ENCODE measurements around the gene TATDN2.

The TATDN2 gene

GRCh38 chr3:10278501-10278900 lies 30.2 kb downstream of the TATDN2 start:
- DNase-seq (ENCODE audit: low read depth): no peak
- TF ChIP-seq CTCF (IDR thresholded peaks at IDR 0.05; ENCODE audit: low read length, missing control alignments): no peak
- H3K4me3 ChIP-seq (replicated peaks; ENCODE audit: low read depth, low read length): no peak overlapping the region

DNA sequence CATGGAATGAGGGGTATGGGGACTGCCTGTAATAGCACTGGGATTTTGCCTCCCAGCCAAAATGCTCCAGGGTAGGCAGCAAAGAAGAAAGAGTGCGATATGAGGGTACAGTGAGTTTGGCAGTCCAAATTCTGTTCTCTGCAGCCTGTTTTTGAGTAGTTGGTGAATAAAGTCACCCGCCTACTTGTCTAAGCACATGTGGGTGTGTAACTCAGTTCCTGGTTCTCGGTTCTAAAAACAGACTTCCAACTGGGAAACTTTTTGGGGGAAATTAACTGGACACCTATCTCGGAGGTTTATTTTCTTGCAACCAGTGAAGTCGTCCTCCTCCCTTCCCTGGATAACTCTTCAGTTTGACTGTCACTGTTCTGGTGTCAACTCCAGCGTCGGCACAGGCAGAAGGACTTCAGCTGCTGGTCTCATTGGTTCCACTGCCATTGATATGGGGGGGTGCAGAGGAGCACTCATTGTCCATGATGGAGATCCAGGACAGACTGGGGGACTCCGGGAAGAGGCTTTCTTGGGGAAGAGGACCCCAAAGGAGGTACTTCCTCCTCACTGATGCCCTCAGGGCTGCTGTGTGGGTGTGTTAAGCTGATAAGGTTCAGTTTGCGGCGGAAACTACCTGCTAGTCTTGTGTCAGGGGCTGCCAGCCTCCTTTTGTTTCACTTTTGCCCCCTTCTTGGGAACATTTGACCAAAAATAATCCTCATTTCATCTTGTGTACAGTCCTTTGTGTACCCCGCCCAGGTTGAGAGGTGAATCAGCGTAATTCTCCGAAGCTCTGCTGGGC lies 31.3 kb downstream of the TATDN2 start:
- DNase-seq (ENCODE audit: low read depth): no peak
- no peak overlapping the region for H3K4me3 ChIP-seq (replicated peaks; ENCODE audit: low read depth, low read length)
- no peak for TF ChIP-seq CTCF (IDR thresholded peaks at IDR 0.05; ENCODE audit: low read length, missing control alignments)

- no peak overlapping the region for H3K4me3 ChIP-seq (replicated peaks; ENCODE audit: low read depth, low read length)
- peak; percentile 8 for TF ChIP-seq CTCF (IDR thresholded peaks at IDR 0.05; ENCODE audit: low read length, missing control alignments)
- DNase-seq (ENCODE audit: low read depth): no peak
Measured at GRCh38 chr3:10280177-10280529, 31.9 kb downstream of the TATDN2 start.

DNA sequence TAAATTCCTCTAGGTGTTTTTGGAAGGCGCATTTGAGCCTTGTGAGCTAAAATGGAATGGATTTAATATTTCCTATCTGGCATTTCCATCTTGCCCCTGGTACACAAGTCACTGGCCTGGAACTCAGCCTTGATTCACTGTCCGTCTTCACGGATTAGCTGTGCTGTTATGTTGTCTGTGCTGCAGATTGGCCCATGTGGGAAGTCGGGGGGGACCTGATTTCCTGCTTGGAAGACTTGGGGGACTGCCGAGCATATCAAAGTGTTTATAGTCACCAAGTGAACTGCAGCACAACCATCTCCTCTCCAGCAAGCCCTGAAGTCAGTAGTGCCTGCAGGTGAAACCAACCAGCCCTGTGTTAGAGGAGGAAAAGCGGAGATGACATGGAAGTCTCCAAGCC lies 32.3 kb downstream of the TATDN2 start:
- H3K4me3 ChIP-seq (replicated peaks; ENCODE audit: low read depth, low read length): no peak overlapping the region
- no peak for TF ChIP-seq CTCF (IDR thresholded peaks at IDR 0.05; ENCODE audit: low read length, missing control alignments)
- DNase-seq (ENCODE audit: low read depth): no peak

GRCh38 chr3:10281951-10282350 lies 33.7 kb downstream of the TATDN2 start:
- H3K4me3 ChIP-seq (replicated peaks; ENCODE audit: low read depth, low read length): no peak overlapping the region
- no peak for TF ChIP-seq CTCF (IDR thresholded peaks at IDR 0.05; ENCODE audit: low read length, missing control alignments)
- peak; percentile 27 for DNase-seq (ENCODE audit: low read depth)

DNA sequence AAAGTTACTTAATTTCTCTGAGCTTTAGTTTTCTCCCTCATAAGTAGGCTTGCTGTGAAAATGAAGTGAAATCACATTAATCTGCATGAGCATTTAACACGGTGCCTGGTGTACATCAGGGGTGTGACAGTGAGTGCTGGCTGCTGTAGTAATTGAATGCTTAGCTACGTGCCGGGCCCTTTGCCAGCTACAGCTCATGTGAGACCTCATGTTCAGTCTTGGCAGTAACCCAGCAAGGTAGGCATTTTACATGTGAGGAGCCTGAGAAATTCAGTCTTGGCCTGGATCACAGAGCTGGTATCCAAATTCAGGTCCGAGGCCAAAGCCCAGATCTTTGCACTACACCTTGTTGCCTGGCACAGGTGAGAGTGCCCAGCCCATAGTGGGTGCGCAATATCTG lies 35.4 kb downstream of the TATDN2 start:
- TF ChIP-seq CTCF (IDR thresholded peaks at IDR 0.05; ENCODE audit: low read length, missing control alignments): no peak
- no peak overlapping the region for H3K4me3 ChIP-seq (replicated peaks; ENCODE audit: low read depth, low read length)
- DNase-seq (ENCODE audit: low read depth): no peak

DNA sequence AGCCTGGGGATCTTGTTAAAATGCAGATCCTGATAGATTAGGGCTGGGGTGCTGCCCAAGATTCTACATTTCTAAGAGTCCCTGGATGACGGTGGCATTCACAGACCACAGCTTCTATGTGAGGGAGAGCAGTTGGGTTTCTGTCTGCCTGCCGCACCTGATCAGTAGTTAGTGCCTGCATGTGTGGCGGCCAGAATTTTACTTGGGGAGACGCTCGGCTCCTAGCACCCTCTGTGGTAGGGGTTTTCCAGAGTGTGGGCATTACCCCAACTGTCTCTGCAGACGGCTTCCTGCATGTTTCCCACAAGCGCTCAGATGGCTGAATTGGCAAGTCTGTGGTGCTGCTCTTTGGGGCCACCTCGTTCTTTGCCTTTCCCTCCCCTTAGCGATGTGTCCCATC lies 36.2 kb downstream of the TATDN2 start:
- no peak overlapping the region for H3K4me3 ChIP-seq (replicated peaks; ENCODE audit: low read depth, low read length)
- DNase-seq (ENCODE audit: low read depth): no peak
- no peak for TF ChIP-seq CTCF (IDR thresholded peaks at IDR 0.05; ENCODE audit: low read length, missing control alignments)
